Thoracic aorta (tissue), 2 donors: ENCODE data around the gene PLA2G2C. TPM values are rescaled to one million over a fixed set of nuclear protein-coding genes. Genes with fewer than 3 reads are reported as not detected.

Source experiments
- ATAC-seq: fragments of 150-250 bp; one replicate; pipeline ENCODE4 v1.8.0; 2017; ENCODE audit warnings: low read depth; ENCODE audit not compliant: insufficient number of reproducible peaks, low FRiP score
- DNase-seq: peaks from one replicate; pipeline ENCODE4 v3.0.0-alpha.2; 2020; ENCODE audit warnings: low spot score
- H3K27ac ChIP-seq, 2 donors: fragments of 200-600 bp; sonication (generic); 1 replicate in 1 of 2; 2 replicates in 1 of 2; pipeline ENCODE4 v1.5.1; 2016; ENCODE audit warnings: mild to moderate bottlenecking in 2 of 2, moderate library complexity in 2 of 2
- H3K27me3 ChIP-seq: fragments of 200-600 bp; sonication (generic); replicated peaks from 2 replicates; pipeline ENCODE4 v1.6.0; 2016; ENCODE audit warnings: mild to moderate bottlenecking; ENCODE audit not compliant: insufficient read depth
- H3K36me3 ChIP-seq: fragments of 200-600 bp; sonication (generic); one replicate; pipeline ENCODE4 v1.5.1; 2016
- H3K4me1 ChIP-seq, 2 donors: fragments of 200-600 bp; sonication (generic); 1 replicate in 1 of 2; 2 replicates in 1 of 2; pipeline versions ENCODE4 v1.5.1 to v1.6.0; 2016; ENCODE audit warnings: low read depth in 2 of 2, mild to moderate bottlenecking in 1 of 2; ENCODE audit not compliant: control insufficient read depth in 1 of 2
- H3K4me3 ChIP-seq: fragments of 200-600 bp; sonication (generic); 2 replicates; pipeline ENCODE4 v1.5.1; 2016; ENCODE audit warnings: mild to moderate bottlenecking
- H3K9me3 ChIP-seq: fragments of 200-600 bp; sonication (generic); 2 replicates; pipeline ENCODE4 v1.5.1; 2016
- total RNA-seq, 2 donors: library from RNA; depleted of rRNA; stranded (reverse); fragments of >200 nt; gene quantifications; one replicate each; pipeline versions ENCODE4 v1.1.0 to v1.2.3, GENCODE V29; 2016
- TF ChIP-seq, protein P1 (sequence below): fragments of 200-600 bp; sonication (generic); IDR thresholded peaks from one replicate; pipeline ENCODE4 v1.5.1; 2019; ENCODE audit warnings: antibody characterized with exemption

PLA2G2C gene
- total RNA-seq, 2 donors from 2014 or later = not detected

DNA sequence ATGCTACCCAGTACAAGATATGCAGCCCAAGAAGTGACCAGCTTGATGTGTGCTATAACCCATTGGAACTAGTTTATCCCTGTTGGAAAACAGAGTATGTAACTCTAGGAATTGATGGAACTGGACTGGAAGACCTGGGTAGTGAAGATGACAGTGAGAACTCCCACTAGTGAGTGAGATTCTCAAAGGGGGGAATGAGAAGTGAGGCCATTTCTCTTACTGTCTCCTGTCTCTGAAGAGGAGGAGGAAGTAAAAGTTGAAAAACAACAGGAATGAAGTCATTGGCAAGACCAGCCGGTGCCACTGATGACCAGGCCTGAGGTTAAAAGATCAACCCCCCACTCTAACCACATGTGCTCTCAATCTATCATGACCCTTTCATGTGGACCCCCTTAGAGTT, 26.3 kb downstream of the PLA2G2C start:
- no peaks in the 10 kb centered on the region for H3K36me3 ChIP-seq
- TF ChIP-seq, protein P1, sequence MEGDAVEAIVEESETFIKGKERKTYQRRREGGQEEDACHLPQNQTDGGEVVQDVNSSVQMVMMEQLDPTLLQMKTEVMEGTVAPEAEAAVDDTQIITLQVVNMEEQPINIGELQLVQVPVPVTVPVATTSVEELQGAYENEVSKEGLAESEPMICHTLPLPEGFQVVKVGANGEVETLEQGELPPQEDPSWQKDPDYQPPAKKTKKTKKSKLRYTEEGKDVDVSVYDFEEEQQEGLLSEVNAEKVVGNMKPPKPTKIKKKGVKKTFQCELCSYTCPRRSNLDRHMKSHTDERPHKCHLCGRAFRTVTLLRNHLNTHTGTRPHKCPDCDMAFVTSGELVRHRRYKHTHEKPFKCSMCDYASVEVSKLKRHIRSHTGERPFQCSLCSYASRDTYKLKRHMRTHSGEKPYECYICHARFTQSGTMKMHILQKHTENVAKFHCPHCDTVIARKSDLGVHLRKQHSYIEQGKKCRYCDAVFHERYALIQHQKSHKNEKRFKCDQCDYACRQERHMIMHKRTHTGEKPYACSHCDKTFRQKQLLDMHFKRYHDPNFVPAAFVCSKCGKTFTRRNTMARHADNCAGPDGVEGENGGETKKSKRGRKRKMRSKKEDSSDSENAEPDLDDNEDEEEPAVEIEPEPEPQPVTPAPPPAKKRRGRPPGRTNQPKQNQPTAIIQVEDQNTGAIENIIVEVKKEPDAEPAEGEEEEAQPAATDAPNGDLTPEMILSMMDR = no peak
- no peaks in the 10 kb centered on the region for H3K4me1 ChIP-seq
- DNase-seq (no peak), ATAC-seq (no peak)
- H3K27ac ChIP-seq = no peak overlapping the region
- no peak overlapping the region for H3K4me3 ChIP-seq
- no peaks in the 10 kb centered on the region for H3K27me3 ChIP-seq
- H3K9me3 ChIP-seq = peaks cover 31% of the 10 kb centered on the region

DNA sequence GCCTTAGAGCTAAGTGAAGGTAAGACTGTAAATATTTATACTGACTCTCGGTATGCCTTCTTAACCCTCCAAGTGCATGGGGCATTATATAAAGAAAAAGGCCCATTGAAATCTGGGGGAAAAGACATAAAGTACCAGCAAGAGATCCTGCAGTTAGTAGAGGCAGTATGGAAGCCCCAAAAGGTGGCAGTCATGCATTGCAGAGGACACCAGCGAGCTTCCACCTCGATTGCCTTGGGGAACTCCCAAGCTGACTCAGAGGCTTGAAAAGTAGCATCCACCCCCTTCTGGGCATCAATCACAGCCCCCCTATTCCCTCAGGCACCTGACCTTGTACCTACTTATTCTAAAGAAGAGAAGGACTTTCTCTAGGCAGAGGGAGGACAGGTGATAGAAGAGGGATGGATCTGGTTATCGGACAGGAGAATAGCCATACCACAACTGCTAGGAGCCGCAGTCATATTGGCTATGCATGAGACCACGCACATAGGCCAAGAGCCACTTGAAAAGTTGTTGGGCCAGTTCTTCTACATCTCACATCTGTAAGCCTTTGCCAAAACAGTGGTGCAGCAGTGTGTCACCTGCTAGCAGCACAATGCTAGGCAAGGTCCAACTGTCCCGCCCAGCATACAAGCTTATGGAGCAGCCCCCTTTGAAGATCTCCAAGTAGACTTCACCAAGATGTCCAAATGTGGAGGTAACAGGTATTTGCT, 27.8 kb downstream of the PLA2G2C start:
- H3K36me3 ChIP-seq = no peaks in the 10 kb centered on the region
- TF ChIP-seq, protein P1 = no peak
- no peak for ATAC-seq
- no peaks in the 10 kb centered on the region for H3K4me1 ChIP-seq
- H3K9me3 ChIP-seq = peaks cover 31% of the 10 kb centered on the region
- no peak for DNase-seq
- H3K27me3 ChIP-seq = no peaks in the 10 kb centered on the region
- no peak overlapping the region for H3K4me3 ChIP-seq
- H3K27ac ChIP-seq = no peak overlapping the region

DNA sequence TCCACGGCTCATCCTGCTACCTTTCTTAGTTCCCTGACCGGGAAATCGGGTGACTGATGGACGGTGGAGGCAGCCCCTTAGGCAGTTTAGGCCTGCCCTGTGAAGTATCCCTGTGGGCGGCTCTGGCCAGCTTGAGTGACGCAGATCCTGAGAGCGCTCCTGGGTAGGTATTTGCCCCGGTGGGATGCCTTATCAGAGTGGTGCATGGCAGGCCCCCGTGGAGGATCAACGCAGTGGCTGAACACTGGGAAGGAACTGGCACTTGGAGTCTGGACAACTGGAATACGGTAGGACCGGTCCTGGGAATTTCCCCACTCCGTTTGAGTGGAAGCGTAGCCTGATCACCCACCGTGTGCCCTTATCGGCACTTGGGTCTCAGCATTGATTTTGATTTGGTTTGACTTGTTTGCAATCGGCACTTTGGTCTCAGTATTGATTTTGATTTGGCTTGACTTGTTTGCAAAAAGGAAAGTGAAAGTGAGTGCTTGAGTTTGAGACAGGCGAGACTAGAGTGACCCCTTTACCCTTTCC, 32.0 kb downstream of the PLA2G2C start:
- no peak for ATAC-seq
- H3K27ac ChIP-seq = peak overlapping the region in 1 of 2 donors; percentile 16
- H3K4me3 ChIP-seq = peak overlapping the region; percentile 33

DNA sequence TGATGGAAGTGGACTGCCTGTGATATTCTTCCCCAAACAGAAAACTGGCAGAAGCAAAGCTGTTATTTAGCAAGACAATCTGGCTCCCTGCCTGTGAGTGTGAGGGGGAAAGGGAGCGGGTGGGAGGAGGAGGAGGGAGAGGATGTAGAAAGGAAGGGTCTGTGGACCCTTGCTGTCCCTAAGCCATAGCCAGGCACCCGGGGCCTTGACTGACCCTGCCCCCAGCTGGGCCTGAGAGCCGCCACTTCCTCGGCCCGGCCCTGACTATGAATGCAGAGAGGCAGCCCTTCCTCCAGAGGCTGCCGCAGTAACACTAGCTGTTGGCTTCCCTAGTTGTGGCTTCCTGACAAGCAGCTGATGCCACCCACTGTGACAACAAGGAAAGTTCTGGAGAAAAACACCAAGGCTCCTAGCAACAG, 33.3 kb downstream of the PLA2G2C start:
- ATAC-seq (no peak), DNase-seq (no peak)
- Histone ChIP-seq H3K36me3 (no peaks in the 10 kb centered on the region), H3K27me3 (no peaks in the 10 kb centered on the region), H3K4me1 (peaks cover 0 to 4% of the 10 kb centered on the region in 2 donors), H3K4me3 (no peak overlapping the region), H3K27ac (no peak overlapping the region), H3K9me3 (no peaks in the 10 kb centered on the region)
- TF ChIP-seq, protein P1 = no peak

More for the DNA sequence above, 32.0 kb downstream of the PLA2G2C start:
- TF ChIP-seq, protein P1 = no peak
- H3K36me3 ChIP-seq = no peaks in the 10 kb centered on the region
- no peaks in the 10 kb centered on the region for H3K27me3 ChIP-seq
- H3K4me1 ChIP-seq = peaks cover 0 to 4% of the 10 kb centered on the region in 2 donors
- peaks cover 6% of the 10 kb centered on the region for H3K9me3 ChIP-seq
- no peak for DNase-seq

DNA sequence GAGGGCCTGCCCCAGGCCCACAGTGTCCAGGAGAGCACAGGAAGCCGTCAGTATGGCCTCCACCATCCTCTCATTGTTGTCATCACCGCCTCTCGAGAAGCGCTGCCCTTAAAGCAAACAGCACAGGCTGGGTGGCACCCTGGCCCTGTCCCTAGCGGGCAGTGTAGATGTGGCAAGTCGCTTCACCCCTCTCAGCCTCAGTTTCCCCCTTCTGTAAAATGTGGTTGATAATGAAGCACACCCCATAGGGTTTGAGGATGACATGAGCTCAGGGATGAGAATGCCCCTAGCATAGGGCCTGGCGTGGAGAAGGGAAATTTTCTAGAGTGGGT, 33.8 kb downstream of the PLA2G2C start:
- ATAC-seq (no peak), DNase-seq (no peak)
- peaks cover 0 to 4% of the 10 kb centered on the region in 2 donors for H3K4me1 ChIP-seq
- H3K36me3 ChIP-seq = no peaks in the 10 kb centered on the region
- no peak overlapping the region for H3K27ac ChIP-seq
- H3K27me3 ChIP-seq = no peaks in the 10 kb centered on the region
- TF ChIP-seq, protein P1 = no peak
- H3K9me3 ChIP-seq = no peaks in the 10 kb centered on the region
- H3K4me3 ChIP-seq = no peak overlapping the region
